ENCODE data around the gene RNF130.
"Not testable (repeated sequence)": the region's sequence is repeated elsewhere in the genome, so short reads cannot be mapped to it uniquely, and the experiment has no call there.

Gene RNF130

GRCh38 chr5:179974246-179974945, 97.2 kb downstream of the RNF130 start:
- DNase-seq (ENCODE audit: low read depth in 2 of 2), result no peak

- no peak for DNase-seq (ENCODE audit: low read depth in 2 of 2)
These were observed 98.2 kb downstream of the RNF130 start for GRCh38 chr5:179973391-179973790.

GRCh38 chr5:179969110-179969509, 102.4 kb downstream of the RNF130 start:
- DNase-seq (ENCODE audit: low read depth in 2 of 2), result no peak

- DNase-seq (ENCODE audit: low read depth in 2 of 2), result no peak
These were observed 104.1 kb downstream of the RNF130 start for GRCh38 chr5:179967489-179967888.

- no peak for DNase-seq (ENCODE audit: low read depth in 2 of 2)
These were observed 107.5 kb downstream of the RNF130 start for GRCh38 chr5:179964015-179964414.

- DNase-seq (ENCODE audit: low read depth in 2 of 2), result no peak
These were observed 108.2 kb downstream of the RNF130 start for GRCh38 chr5:179963375-179963774.

GRCh38 chr5:179960204-179960831, 111.2 kb downstream of the RNF130 start:
- no peak for DNase-seq (ENCODE audit: low read depth in 2 of 2)

- DNase-seq (ENCODE audit: low read depth in 2 of 2), result no peak
These were observed 111.9 kb downstream of the RNF130 start for GRCh38 chr5:179959641-179960040.

GRCh38 chr5:179959118-179959517, 112.4 kb downstream of the RNF130 start:
- DNase-seq (ENCODE audit: low read depth in 2 of 2), result not testable (repeated sequence)

GRCh38 chr5:179955630-179956029, 115.9 kb downstream of the RNF130 start:
- DNase-seq (ENCODE audit: low read depth in 2 of 2), result no peak

GRCh38 chr5:179955062-179955461, 116.5 kb downstream of the RNF130 start:
- DNase-seq (ENCODE audit: low read depth in 2 of 2), result no peak

- no peak for DNase-seq (ENCODE audit: low read depth in 2 of 2)
These were observed 117.1 kb downstream of the RNF130 start for GRCh38 chr5:179954434-179954833.

- no peak for DNase-seq (ENCODE audit: low read depth in 2 of 2)
These were observed 117.6 kb downstream of the RNF130 start for GRCh38 chr5:179953987-179954386.

GRCh38 chr5:179936976-179937681, 134.4 kb downstream of the RNF130 start:
- no peak for DNase-seq (ENCODE audit: low read depth in 2 of 2)

- no peak for DNase-seq (ENCODE audit: low read depth in 2 of 2)
These were observed 140.6 kb downstream of the RNF130 start for GRCh38 chr5:179930788-179931473.

- DNase-seq (ENCODE audit: low read depth in 2 of 2), result no peak
These were observed 143.7 kb downstream of the RNF130 start for GRCh38 chr5:179927824-179928223.

- DNase-seq (ENCODE audit: low read depth in 2 of 2), result no peak
These were observed 144.9 kb downstream of the RNF130 start for GRCh38 chr5:179926657-179927056.

GRCh38 chr5:179923436-179923835, 148.1 kb downstream of the RNF130 start:
- no peak for DNase-seq (ENCODE audit: low read depth in 2 of 2)

GRCh38 chr5:179920175-179920574, 151.4 kb downstream of the RNF130 start:
- DNase-seq (ENCODE audit: low read depth in 2 of 2), result no peak

- DNase-seq (ENCODE audit: low read depth in 2 of 2), result no peak
These were observed 152.0 kb downstream of the RNF130 start for GRCh38 chr5:179919487-179920060.

GRCh38 chr5:179918742-179919486, 152.6 kb downstream of the RNF130 start:
- DNase-seq (ENCODE audit: low read depth in 2 of 2), result no peak
